GM21447 (cell line): ENCODE results near the gene GABRD.

Experiments
- ATAC-seq: cut with Tn5 transposase; IDR thresholded peaks from one replicate; pipeline ENCODE4 v1.9.1; 2021; ENCODE audit not compliant: unreplicated experiment

The GABRD gene

GRCh38 chr1:2073382-2074230 lies 54.5 kb downstream of the GABRD start:
- no peak for ATAC-seq

GRCh38 chr1:2074396-2074795 lies 55.3 kb downstream of the GABRD start:
- ATAC-seq: no peak

GRCh38 chr1:2074944-2075740 lies 56.0 kb downstream of the GABRD start:
- ATAC-seq: no peak

- ATAC-seq: no peak
Observed at GRCh38 chr1:2076826-2077225, 57.7 kb downstream of the GABRD start.

GRCh38 chr1:2078170-2078569 lies 59.0 kb downstream of the GABRD start:
- ATAC-seq: no peak

GRCh38 chr1:2079396-2080085 lies 60.4 kb downstream of the GABRD start:
- no peak for ATAC-seq

- no peak for ATAC-seq
Observed at GRCh38 chr1:2080140-2080539, 61.0 kb downstream of the GABRD start.
